Natural killer cell (primary cell): ENCODE data around the gene KLHL36. TPM values are rescaled to one million over a fixed set of nuclear protein-coding genes. Genes with fewer than 3 reads are reported as not detected.
A peak's percentile ranks its signal among the peaks of the same experiment; 100 is the strongest.

Source experiments
- ATAC-seq, 3 donors: fragments of 150-1000 bp in 2 of 3; fragments of 200-7000 bp in 1 of 3; cut with Tn5 transposase; 1 replicate in 1 of 3; 2 replicates in 2 of 3; pipeline ENCODE4 v1.10.0; 2021; ENCODE audit warnings: mild to moderate bottlenecking in 2 of 3, moderate library complexity in 2 of 3
- DNase-seq, 2 donors: peaks; one replicate each; pipeline versions ENCODE4 v3.0.0 to v3.0.0-alpha.2; 2013 to 2021; ENCODE audit warnings: mixed read lengths in 1 of 2
- H3K27ac ChIP-seq: one replicate; pipeline ENCODE4 v1.5.1; 2013; ENCODE audit warnings: mild to moderate bottlenecking, low read length
- H3K27me3 ChIP-seq: one replicate; pipeline ENCODE4 v1.6.1; 2013; ENCODE audit warnings: low read length; ENCODE audit not compliant: control insufficient read depth, insufficient read depth
- H3K36me3 ChIP-seq: one replicate; pipeline ENCODE4 v1.6.1; 2013; ENCODE audit warnings: low read length; ENCODE audit not compliant: control insufficient read depth, insufficient read depth
- H3K4me1 ChIP-seq: one replicate; pipeline ENCODE4 v1.6.1; 2013; ENCODE audit warnings: low read length; ENCODE audit not compliant: control insufficient read depth, insufficient read depth
- H3K4me3 ChIP-seq: one replicate; pipeline ENCODE4 v1.5.1; 2013; ENCODE audit warnings: low read length
- H3K9me3 ChIP-seq: one replicate; pipeline ENCODE4 v1.6.1; 2013; ENCODE audit warnings: low read length; ENCODE audit not compliant: control insufficient read depth, insufficient read depth
- H3K27ac Mint-ChIP-seq, 2 donors: one replicate each; pipeline ENCODE4 v1.8.0; 2022; ENCODE audit warnings: mild to moderate bottlenecking in 2 of 2, mixed read lengths in 2 of 2, moderate library complexity in 1 of 2
- H3K27me3 Mint-ChIP-seq, 2 donors: one replicate each; pipeline ENCODE4 v1.8.0; 2022; ENCODE audit warnings: low read depth in 2 of 2, mixed read lengths in 2 of 2
- H3K36me3 Mint-ChIP-seq: one replicate; pipeline ENCODE4 v1.8.0; 2022; ENCODE audit warnings: mixed read lengths
- H3K4me1 Mint-ChIP-seq, 2 donors: one replicate each; pipeline ENCODE4 v1.8.0; 2022; ENCODE audit warnings: mixed read lengths in 2 of 2
- H3K4me3 Mint-ChIP-seq: one replicate; pipeline ENCODE4 v1.8.0; 2022; ENCODE audit warnings: mild to moderate bottlenecking, moderate library complexity, mixed read lengths
- H3K9me3 Mint-ChIP-seq, 2 donors: one replicate each; pipeline ENCODE4 v1.8.0; 2022; ENCODE audit warnings: mixed read lengths in 2 of 2
- CTCF ChIP-seq: fragments of 200-600 bp; IDR thresholded peaks from one replicate; pipeline ENCODE4 v1.8.0; 2022; ENCODE audit warnings: antibody characterized with exemption
- WGBS: methylation state at CpG from one replicate; pipeline ENCODE4 v1.1.7; 2013; ENCODE audit warnings: missing lambda C conversion rate; ENCODE audit not compliant: insufficient coverage; 5-methylcytosine and 5-hydroxymethylcytosine counted together
- intact Hi-C: fragments of 100-400 bp; cut with micrococcal nuclease; formaldehyde crosslinking; loops from one replicate; pipeline ENCODE4 v1.14.2; 2022
- total RNA-seq, 4 donors: library from RNA; stranded (reverse); fragments of 120-200 nt in 1 of 4; gene quantifications; one replicate each; pipeline versions ENCODE4 v1.2.3 to v1.2.4, GENCODE V29; 2013 to 2022

Gene KLHL36
- total RNA-seq, 3 donors from 2014 or later (not counting 1 experiment from before 2014, with no cell fraction given): 47.2 to 62.3 (median 60.5) TPM

DNA sequence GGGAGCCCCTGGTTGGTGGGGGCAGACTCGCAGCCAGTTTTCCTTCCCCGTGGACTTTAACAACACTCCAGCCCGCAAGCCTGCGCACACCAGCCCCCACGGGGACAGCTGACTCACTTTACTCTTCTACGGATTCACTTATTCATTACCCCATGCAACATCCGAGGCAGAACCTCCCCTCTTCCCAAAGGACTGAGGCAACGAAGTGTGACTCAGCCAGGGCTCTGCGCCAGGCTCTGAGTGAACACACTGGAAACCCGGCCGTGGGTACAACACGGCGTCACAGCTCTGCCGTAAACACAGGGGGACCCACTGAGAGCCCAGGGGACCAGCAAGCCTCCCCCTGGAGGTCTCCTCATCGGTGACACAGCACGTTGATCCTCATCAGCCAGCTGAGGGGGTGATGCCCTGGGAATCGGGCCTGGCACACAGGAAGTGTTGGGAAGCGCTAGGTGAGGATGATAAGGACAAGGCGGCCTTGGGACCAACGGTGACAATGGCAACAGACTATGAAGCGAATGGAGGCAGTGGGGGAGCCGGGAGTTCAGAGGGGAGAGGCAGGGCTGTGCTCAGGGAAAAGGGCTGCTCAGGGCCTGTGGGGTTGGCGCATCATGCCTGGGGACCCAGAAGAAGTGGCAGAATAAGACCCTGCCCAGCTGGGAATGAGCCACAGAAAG is 45.0 kb upstream of the KLHL36 start:
- DNase-seq: peak in 1 of 2 donors; percentile 58
- Mint-ChIP-seq H3K27me3 (peaks cover 17 to 18% of the 10 kb centered on the region in 2 donors), H3K9me3 (no peaks in the 10 kb centered on the region), H3K4me3 (no peak overlapping the region), H3K36me3 (no peaks in the 10 kb centered on the region), H3K27ac (peak overlapping the region in 1 of 2 donors; percentile 76), H3K4me1 (peaks cover 43 to 47% of the 10 kb centered on the region in 2 donors)
- Histone ChIP-seq H3K4me1 (peaks cover 90% of the 10 kb centered on the region), H3K36me3 (no peaks in the 10 kb centered on the region), H3K27ac (peak overlapping the region; percentile 51), H3K4me3 (no peak overlapping the region), H3K27me3 (no peaks in the 10 kb centered on the region), H3K9me3 (no peaks in the 10 kb centered on the region)
- intact Hi-C loops: no loop called here
- no peak for TF ChIP-seq CTCF
- WGBS: 78% methylated on average over 23 of the region's 23 CpGs
- peak in 2 of 3 donors; percentile 9 to 26 for ATAC-seq

DNA sequence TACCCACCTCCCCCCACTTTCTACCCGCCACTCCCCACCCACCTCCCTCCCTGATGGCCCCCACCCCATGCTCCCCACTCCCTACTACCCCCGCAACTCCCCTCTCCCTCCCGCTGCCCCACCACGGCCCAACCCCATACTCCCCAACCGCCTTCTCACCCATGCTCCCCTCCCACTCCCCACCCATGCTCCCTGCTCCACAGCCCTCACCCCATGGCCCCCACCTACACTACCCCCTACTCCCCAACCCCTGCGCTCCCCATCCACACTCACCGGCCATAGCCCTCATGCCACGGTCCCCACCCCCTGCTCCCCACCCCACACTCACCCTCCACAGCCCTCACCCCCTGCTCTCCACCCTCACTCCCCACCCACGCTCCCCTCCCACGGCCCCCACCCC is 44.4 kb upstream of the KLHL36 start:
- Mint-ChIP-seq H3K36me3 (no peaks in the 10 kb centered on the region), H3K9me3 (no peaks in the 10 kb centered on the region), H3K27me3 (peaks cover 17% of the 10 kb centered on the region in 2 donors), H3K4me3 (no peak overlapping the region), H3K4me1 (peaks cover 46 to 50% of the 10 kb centered on the region in 2 donors), H3K27ac (peak overlapping the region in 1 of 2 donors; percentile 27)
- ATAC-seq (no peak), DNase-seq (no peak)
- no peak overlapping the region for H3K27ac ChIP-seq
- no peaks in the 10 kb centered on the region for H3K36me3 ChIP-seq
- no peak overlapping the region for H3K4me3 ChIP-seq
- no peaks in the 10 kb centered on the region for H3K27me3 ChIP-seq
- 63% methylated on average over 10 of the region's 10 CpGs for WGBS
- peaks cover 92% of the 10 kb centered on the region for H3K4me1 ChIP-seq
- intact Hi-C loops: no loop called here
- no peaks in the 10 kb centered on the region for H3K9me3 ChIP-seq
- TF ChIP-seq CTCF: no peak

GRCh38 chr16:84604477-84605013 is 43.8 kb upstream of the KLHL36 start:
- no peak for TF ChIP-seq CTCF
- Mint-ChIP-seq H3K27ac (peak overlapping the region in 1 of 2 donors; percentile 27), H3K27me3 (peaks cover 12 to 14% of the 10 kb centered on the region in 2 donors), H3K9me3 (no peaks in the 10 kb centered on the region), H3K4me1 (peaks cover 41 to 50% of the 10 kb centered on the region in 2 donors), H3K4me3 (no peak overlapping the region), H3K36me3 (no peaks in the 10 kb centered on the region)
- no peak overlapping the region for H3K27ac ChIP-seq
- peaks cover 92% of the 10 kb centered on the region for H3K4me1 ChIP-seq
- no peak for DNase-seq
- ATAC-seq: no peak
- intact Hi-C loops: no loop called here
- no peaks in the 10 kb centered on the region for H3K9me3 ChIP-seq
- no peaks in the 10 kb centered on the region for H3K27me3 ChIP-seq
- no peak overlapping the region for H3K4me3 ChIP-seq
- peaks cover 4% of the 10 kb centered on the region for H3K36me3 ChIP-seq
- WGBS: 87% methylated on average over 9 of the region's 9 CpGs
